ENCODE measurements around the gene KLHL11. TPM values are rescaled to one million over a fixed set of nuclear protein-coding genes. Genes with fewer than 3 reads are reported as not detected.

The KLHL11 gene
- total RNA-seq, 6 experiments from 2014 or later: 13.4 to 16.2 (median 15.7) TPM

- peak overlapping the region; percentile 96 for H3K27ac Mint-ChIP-seq
- peaks cover 58% of the 10 kb centered on the region for H3K36me3 Mint-ChIP-seq (ENCODE audit: low read depth)
- H3K9me3 Mint-ChIP-seq: no peaks in the 10 kb centered on the region
- peaks cover under 1% of the 10 kb centered on the region for H3K27me3 Mint-ChIP-seq (ENCODE audit: insufficient read depth)
- peak; percentile 99 for DNase-seq
- peak; percentile 20; the same call in 1 of the 2 replicates for TF ChIP-seq CTCF (IDR thresholded peaks at IDR 0.05)
- peak overlapping the region; percentile 66 for H3K4me3 Mint-ChIP-seq
- peaks cover 89% of the 10 kb centered on the region for H3K4me1 Mint-ChIP-seq (ENCODE audit: low read depth)
These were observed 45.6 kb upstream of the KLHL11 start for GRCh38 chr17:41910701-41911391.

GRCh38 chr17:41909088-41909487 is 43.9 kb upstream of the KLHL11 start:
- Mint-ChIP-seq H3K27ac (peak overlapping the region; percentile 96), H3K9me3 (no peaks in the 10 kb centered on the region), H3K36me3 (ENCODE audit: low read depth) (peaks cover 51% of the 10 kb centered on the region), H3K4me1 (ENCODE audit: low read depth) (peaks cover 71% of the 10 kb centered on the region), H3K4me3 (no peak overlapping the region), H3K27me3 (ENCODE audit: insufficient read depth) (no peaks in the 10 kb centered on the region; the same call in none of the 2 replicates)
- no peak for DNase-seq
- TF ChIP-seq CTCF (IDR thresholded peaks at IDR 0.05): no peak

- peak; percentile 27 for DNase-seq
- no peak for TF ChIP-seq CTCF (IDR thresholded peaks at IDR 0.05)
- no peaks in the 10 kb centered on the region; the same call in none of the 2 replicates for H3K27me3 Mint-ChIP-seq (ENCODE audit: insufficient read depth)
- peaks cover 51% of the 10 kb centered on the region for H3K36me3 Mint-ChIP-seq (ENCODE audit: low read depth)
- 0 out of 2 replicates have a peak overlapping the region, but pooled peaks have one; percentile 13 for H3K4me3 Mint-ChIP-seq
- H3K9me3 Mint-ChIP-seq: no peaks in the 10 kb centered on the region
- peak overlapping the region; percentile 82 for H3K27ac Mint-ChIP-seq
- peaks cover 59% of the 10 kb centered on the region for H3K4me1 Mint-ChIP-seq (ENCODE audit: low read depth)
These were observed 42.7 kb upstream of the KLHL11 start for GRCh38 chr17:41907633-41908539.

GRCh38 chr17:41907185-41907556 is 41.9 kb upstream of the KLHL11 start:
- TF ChIP-seq CTCF (IDR thresholded peaks at IDR 0.05): no peak
- Mint-ChIP-seq H3K4me3 (peak overlapping the region; percentile 23), H3K36me3 (ENCODE audit: low read depth) (peaks cover 45% of the 10 kb centered on the region), H3K9me3 (no peaks in the 10 kb centered on the region), H3K27ac (peak overlapping the region; percentile 82), H3K27me3 (ENCODE audit: insufficient read depth) (no peaks in the 10 kb centered on the region; the same call in none of the 2 replicates), H3K4me1 (ENCODE audit: low read depth) (peaks cover 52% of the 10 kb centered on the region)
- DNase-seq: peak; percentile 59

GRCh38 chr17:41906465-41907184 is 41.4 kb upstream of the KLHL11 start:
- Mint-ChIP-seq H3K4me3 (peak overlapping the region; percentile 23), H3K27ac (peak overlapping the region; percentile 82), H3K36me3 (ENCODE audit: low read depth) (peaks cover 46% of the 10 kb centered on the region), H3K27me3 (ENCODE audit: insufficient read depth) (no peaks in the 10 kb centered on the region; the same call in none of the 2 replicates), H3K9me3 (no peaks in the 10 kb centered on the region), H3K4me1 (ENCODE audit: low read depth) (peaks cover 49% of the 10 kb centered on the region)
- DNase-seq: no peak
- no peak for TF ChIP-seq CTCF (IDR thresholded peaks at IDR 0.05)
